Fibroblast of lung (primary cell): ENCODE data around the gene SLC9A1. TPM values are rescaled to one million over a fixed set of nuclear protein-coding genes. Genes with fewer than 3 reads are reported as not detected.

Source experiments
- DNase-seq, 2 donors: peaks; one replicate each; pipeline versions ENCODE4 v3.0.0 to v3.0.0-alpha.2; 2010; ENCODE audit warnings: low read depth in 2 of 2
- H2AFZ ChIP-seq: 2 replicates; pipeline ENCODE4 v1.5.1; 2012; ENCODE audit warnings: low read length, control low read depth, inconsistent platforms
- H3K27ac ChIP-seq: 2 replicates; pipeline ENCODE4 v1.5.1; 2011; ENCODE audit warnings: low read length, control low read depth; ENCODE audit not compliant: insufficient read depth
- H3K27me3 ChIP-seq: 2 replicates; pipeline ENCODE4 v1.5.1; 2011; ENCODE audit warnings: mild to moderate bottlenecking, low read length; ENCODE audit not compliant: control insufficient read depth, insufficient read depth
- H3K36me3 ChIP-seq: 2 replicates; pipeline ENCODE4 v1.5.1; 2011; ENCODE audit warnings: low read length; ENCODE audit not compliant: control insufficient read depth, insufficient read depth
- H3K4me1 ChIP-seq: 2 replicates; pipeline ENCODE4 v1.5.1; 2011; ENCODE audit warnings: low read length; ENCODE audit not compliant: control insufficient read depth, insufficient read depth; ENCODE audit errors: extremely low read depth
- H3K4me2 ChIP-seq: 2 replicates; pipeline ENCODE4 v1.5.1; 2011; ENCODE audit warnings: low read length, control low read depth; ENCODE audit not compliant: insufficient read depth; ENCODE audit errors: extremely low read depth
- H3K4me3 ChIP-seq, 4 experiments: fragments of 200-600 bp in 1 of 4; sonication (generic) in 1 of 4; replicated peaks in 1 of 4; 2 replicates each; pipeline ENCODE4 v1.5.1; 2011 to 2016; ENCODE audit warnings: low read length in 4 of 4, low read depth in 3 of 4, mild to moderate bottlenecking in 3 of 4, control low read depth in 2 of 4, inconsistent platforms in 1 of 4, mixed read lengths in 1 of 4; ENCODE audit not compliant: insufficient read depth in 1 of 4; ENCODE audit errors: control extremely low read depth in 1 of 4
- H3K79me2 ChIP-seq: 2 replicates; pipeline ENCODE4 v1.5.1; 2012; ENCODE audit warnings: mild to moderate bottlenecking, low read length, inconsistent platforms; ENCODE audit not compliant: control insufficient read depth, insufficient read depth
- H3K9ac ChIP-seq: 2 replicates; pipeline ENCODE4 v1.5.1; 2011; ENCODE audit warnings: mild to moderate bottlenecking, low read length, control low read depth; ENCODE audit not compliant: insufficient read depth
- H3K9me3 ChIP-seq: 2 replicates; pipeline ENCODE4 v1.5.1; 2012; ENCODE audit warnings: low read depth, low read length; ENCODE audit not compliant: control insufficient read depth, insufficient read depth
- H4K20me1 ChIP-seq: 2 replicates; pipeline ENCODE4 v1.5.1; 2011; ENCODE audit warnings: low read length; ENCODE audit not compliant: control insufficient read depth, insufficient read depth; ENCODE audit errors: extremely low read depth
- CTCF ChIP-seq, 2 donors: IDR thresholded peaks in 1 of 2; conservative IDR thresholded peaks in 1 of 2; 1 replicate in 1 of 2; 2 replicates in 1 of 2; pipeline ENCODE4 v1.5.1; 2011 to 2012; ENCODE audit warnings: low read length in 2 of 2, control low read depth in 1 of 2, inconsistent platforms in 1 of 2, low read depth in 1 of 2, mild to moderate bottlenecking in 1 of 2
- EZH2 ChIP-seq: IDR thresholded peaks from 2 replicates; pipeline ENCODE4 v1.5.1; 2012; ENCODE audit warnings: low read length, control low read depth, mild to moderate bottlenecking; ENCODE audit errors: missing control alignments
- polyA plus RNA-seq, 2 donors: library from polyadenylated mRNA; depleted of rRNA in 1 of 2; stranded (reverse) in 1 of 2; unstranded in 1 of 2; fragments of >200 nt; gene quantifications; 2 replicates each; pipeline ENCODE4 v1.2.1, GENCODE V29; 2011 to 2012; ENCODE audit warnings: missing spikeins in 1 of 2
- total RNA-seq: library from RNA; depleted of rRNA; stranded (reverse); fragments of >200 nt; gene quantifications from 2 replicates; pipeline ENCODE4 v1.2.1, GENCODE V29; 2014

The SLC9A1 gene
- total and polyA plus RNA-seq, 2 donors (not counting 1 experiment from before 2014, with no cell fraction given): 4.9 to 10.4 TPM

- peaks cover 13% of the 10 kb centered on the region for H3K27me3 ChIP-seq
Observed at GRCh38 chr1:27058966-27059669, 95.8 kb downstream of the SLC9A1 start.

GRCh38 chr1:27057801-27058625, 96.9 kb downstream of the SLC9A1 start:
- Histone ChIP-seq H3K36me3 (no peaks in the 10 kb centered on the region), H3K4me3 (no peak overlapping the region), H3K4me1 (no peaks in the 10 kb centered on the region), H3K9me3 (no peaks in the 10 kb centered on the region), H2AFZ (no peak overlapping the region), H3K79me2 (no peaks in the 10 kb centered on the region), H3K27ac (no peak overlapping the region), H3K4me2 (no peak overlapping the region), H4K20me1 (no peaks in the 10 kb centered on the region), H3K27me3 (peaks cover 13% of the 10 kb centered on the region), H3K9ac (no peak overlapping the region)
- DNase-seq: peak in 1 of 2 donors; percentile 18
- no peak for TF ChIP-seq EZH2
- TF ChIP-seq CTCF (conservative IDR thresholded peaks at IDR 0.05 in 1 of 2, IDR thresholded peaks at IDR 0.05 in 1 of 2; ENCODE audit: low read depth in 1 of 2, low read length in 2 of 2): no peak

More at GRCh38 chr1:27058966-27059669, 95.8 kb downstream of the SLC9A1 start:
- Histone ChIP-seq H3K79me2 (no peaks in the 10 kb centered on the region), H2AFZ (no peak overlapping the region), H3K36me3 (no peaks in the 10 kb centered on the region), H4K20me1 (no peaks in the 10 kb centered on the region), H3K4me3 (no peak overlapping the region), H3K27ac (no peak overlapping the region), H3K9me3 (no peaks in the 10 kb centered on the region), H3K4me1 (no peaks in the 10 kb centered on the region), H3K9ac (no peak overlapping the region), H3K4me2 (no peak overlapping the region)
- TF ChIP-seq EZH2 (no peak), CTCF (conservative IDR thresholded peaks at IDR 0.05 in 1 of 2, IDR thresholded peaks at IDR 0.05 in 1 of 2; ENCODE audit: low read depth in 1 of 2, low read length in 2 of 2) (no peak)
- DNase-seq: no peak

- Histone ChIP-seq H3K27ac (no peak overlapping the region), H4K20me1 (no peaks in the 10 kb centered on the region), H3K4me2 (no peak overlapping the region), H3K79me2 (no peaks in the 10 kb centered on the region), H3K9ac (no peak overlapping the region), H3K4me1 (no peaks in the 10 kb centered on the region), H3K4me3 (no peak overlapping the region), H2AFZ (no peak overlapping the region), H3K27me3 (peaks cover 13% of the 10 kb centered on the region), H3K9me3 (no peaks in the 10 kb centered on the region), H3K36me3 (no peaks in the 10 kb centered on the region)
- TF ChIP-seq EZH2 (no peak), CTCF (conservative IDR thresholded peaks at IDR 0.05 in 1 of 2, IDR thresholded peaks at IDR 0.05 in 1 of 2; ENCODE audit: low read depth in 1 of 2, low read length in 2 of 2) (no peak)
- no peak for DNase-seq
Observed at GRCh38 chr1:27057389-27057788, 97.5 kb downstream of the SLC9A1 start.
